Left ventricle myocardium inferior (tissue), 1 donor: ENCODE data around the gene PODNL1. TPM values are rescaled to one million over a fixed set of nuclear protein-coding genes. Genes with fewer than 3 reads are reported as not detected.
A peak's percentile ranks its signal among the peaks of the same experiment; 100 is the strongest.

Source experiments
- DNase-seq: peaks from one replicate; pipeline ENCODE4 v3.0.0-alpha.2; 2020
- H3K27ac ChIP-seq: fragments of 200-600 bp; replicated peaks from 2 replicates; pipeline ENCODE4 v1.8.0; 2021
- H3K27me3 ChIP-seq: fragments of 200-600 bp; 2 replicates; pipeline ENCODE4 v1.8.0; 2021; ENCODE audit warnings: low read depth
- H3K36me3 ChIP-seq: fragments of 200-600 bp; 2 replicates; pipeline ENCODE4 v1.8.0; 2021
- H3K4me1 ChIP-seq: fragments of 200-600 bp; 2 replicates; pipeline ENCODE4 v1.8.0; 2021
- H3K4me3 ChIP-seq: fragments of 200-600 bp; 2 replicates; pipeline ENCODE4 v1.8.0; 2021; ENCODE audit warnings: mild to moderate bottlenecking, moderate library complexity
- H3K9me3 ChIP-seq: fragments of 200-600 bp; replicated peaks from 2 replicates; pipeline ENCODE4 v1.8.0; 2021
- intact Hi-C: fragments of 100-400 bp; cut with micrococcal nuclease; formaldehyde crosslinking; loops from one replicate; pipeline ENCODE4 v1.11.0; 2022
- long read RNA-seq: library from polyadenylated mRNA; unstranded; transcript quantifications from one replicate; pipeline ENCODE4 v2.0.0, GENCODE V29; 2021
- total RNA-seq: library from RNA; stranded (reverse); fragmentation: NEBNext Ultra II Directional; extraction: Animal tissue kit (Norgen Biotek cat#: 25700); gene quantifications from one replicate; pipeline ENCODE4 v1.2.1, GENCODE V29; 2021
- TF ChIP-seq, protein P1 (sequence below): fragments of 200-600 bp; IDR thresholded peaks from 2 replicates; pipeline ENCODE4 v1.8.0; 2021; ENCODE audit warnings: antibody characterized with exemption, mild to moderate bottlenecking, borderline replicate concordance
- donor health status: DM: no; HTN: yes; CAD: no; lungs with severe emphysema.

The PODNL1 gene, protein sequence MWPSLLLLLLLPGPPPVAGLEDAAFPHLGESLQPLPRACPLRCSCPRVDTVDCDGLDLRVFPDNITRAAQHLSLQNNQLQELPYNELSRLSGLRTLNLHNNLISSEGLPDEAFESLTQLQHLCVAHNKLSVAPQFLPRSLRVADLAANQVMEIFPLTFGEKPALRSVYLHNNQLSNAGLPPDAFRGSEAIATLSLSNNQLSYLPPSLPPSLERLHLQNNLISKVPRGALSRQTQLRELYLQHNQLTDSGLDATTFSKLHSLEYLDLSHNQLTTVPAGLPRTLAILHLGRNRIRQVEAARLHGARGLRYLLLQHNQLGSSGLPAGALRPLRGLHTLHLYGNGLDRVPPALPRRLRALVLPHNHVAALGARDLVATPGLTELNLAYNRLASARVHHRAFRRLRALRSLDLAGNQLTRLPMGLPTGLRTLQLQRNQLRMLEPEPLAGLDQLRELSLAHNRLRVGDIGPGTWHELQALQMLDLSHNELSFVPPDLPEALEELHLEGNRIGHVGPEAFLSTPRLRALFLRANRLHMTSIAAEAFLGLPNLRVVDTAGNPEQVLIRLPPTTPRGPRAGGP
- total RNA-seq, result 1.9 TPM
- long read RNA-seq, result 0 reads

DNA sequence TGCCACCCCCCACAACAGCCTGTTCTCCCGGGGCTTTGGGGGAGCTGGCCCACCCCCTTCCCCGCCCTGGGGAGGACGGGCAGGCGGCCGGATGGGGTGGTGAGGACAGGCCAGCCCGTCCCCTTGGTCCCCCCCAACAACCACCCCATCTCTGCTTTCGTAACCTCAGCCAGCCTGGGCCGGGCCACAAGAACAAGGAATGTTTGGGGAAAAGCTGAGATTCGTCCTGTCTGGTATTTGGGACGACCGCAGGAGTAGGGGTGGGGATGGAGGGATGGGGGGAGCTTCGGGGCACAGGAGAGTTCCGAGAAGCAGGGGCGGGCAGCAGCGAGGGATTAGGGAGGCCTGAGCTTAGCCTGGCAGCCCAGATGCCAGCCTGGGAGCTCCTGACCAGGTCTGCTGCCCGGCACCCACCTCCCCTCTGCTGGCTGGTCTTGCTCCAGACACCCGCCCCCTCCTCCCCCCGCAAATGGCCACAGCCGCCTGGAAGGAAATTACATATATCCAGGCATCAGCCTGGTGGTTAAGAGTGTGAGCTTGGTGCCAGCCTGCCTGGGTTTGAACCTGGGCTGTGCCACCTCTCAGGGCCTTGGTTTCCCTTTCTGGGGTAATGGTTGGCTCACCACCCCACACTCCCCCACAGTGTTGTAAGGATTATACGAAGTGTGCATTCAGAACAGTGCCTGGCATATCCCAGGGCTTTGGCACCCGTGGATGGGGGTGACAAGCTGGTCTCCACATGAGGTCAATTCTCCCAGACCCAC, at the start of gene PODNL1:
TSS of gene PODNL1 (minus strand) at position 117 of the 764 bp plus-strand sequence. CDS start 236 bp downstream, outside the sequence.
- no peak for DNase-seq
- H3K9me3 ChIP-seq, result no peaks in the 10 kb centered on the region
- peak within 1 kb of the TSS; percentile 27 for H3K4me3 ChIP-seq
- intact Hi-C loops, result no loop called here
- H3K27ac ChIP-seq, result no peak within 1 kb of the TSS
- no peaks in the 10 kb centered on the region for H3K36me3 ChIP-seq
- peaks cover 7% of the 10 kb centered on the region for H3K4me1 ChIP-seq
- H3K27me3 ChIP-seq, result peaks cover 28% of the 10 kb centered on the region
- TF ChIP-seq, protein P1, sequence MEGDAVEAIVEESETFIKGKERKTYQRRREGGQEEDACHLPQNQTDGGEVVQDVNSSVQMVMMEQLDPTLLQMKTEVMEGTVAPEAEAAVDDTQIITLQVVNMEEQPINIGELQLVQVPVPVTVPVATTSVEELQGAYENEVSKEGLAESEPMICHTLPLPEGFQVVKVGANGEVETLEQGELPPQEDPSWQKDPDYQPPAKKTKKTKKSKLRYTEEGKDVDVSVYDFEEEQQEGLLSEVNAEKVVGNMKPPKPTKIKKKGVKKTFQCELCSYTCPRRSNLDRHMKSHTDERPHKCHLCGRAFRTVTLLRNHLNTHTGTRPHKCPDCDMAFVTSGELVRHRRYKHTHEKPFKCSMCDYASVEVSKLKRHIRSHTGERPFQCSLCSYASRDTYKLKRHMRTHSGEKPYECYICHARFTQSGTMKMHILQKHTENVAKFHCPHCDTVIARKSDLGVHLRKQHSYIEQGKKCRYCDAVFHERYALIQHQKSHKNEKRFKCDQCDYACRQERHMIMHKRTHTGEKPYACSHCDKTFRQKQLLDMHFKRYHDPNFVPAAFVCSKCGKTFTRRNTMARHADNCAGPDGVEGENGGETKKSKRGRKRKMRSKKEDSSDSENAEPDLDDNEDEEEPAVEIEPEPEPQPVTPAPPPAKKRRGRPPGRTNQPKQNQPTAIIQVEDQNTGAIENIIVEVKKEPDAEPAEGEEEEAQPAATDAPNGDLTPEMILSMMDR, result no peak

DNA sequence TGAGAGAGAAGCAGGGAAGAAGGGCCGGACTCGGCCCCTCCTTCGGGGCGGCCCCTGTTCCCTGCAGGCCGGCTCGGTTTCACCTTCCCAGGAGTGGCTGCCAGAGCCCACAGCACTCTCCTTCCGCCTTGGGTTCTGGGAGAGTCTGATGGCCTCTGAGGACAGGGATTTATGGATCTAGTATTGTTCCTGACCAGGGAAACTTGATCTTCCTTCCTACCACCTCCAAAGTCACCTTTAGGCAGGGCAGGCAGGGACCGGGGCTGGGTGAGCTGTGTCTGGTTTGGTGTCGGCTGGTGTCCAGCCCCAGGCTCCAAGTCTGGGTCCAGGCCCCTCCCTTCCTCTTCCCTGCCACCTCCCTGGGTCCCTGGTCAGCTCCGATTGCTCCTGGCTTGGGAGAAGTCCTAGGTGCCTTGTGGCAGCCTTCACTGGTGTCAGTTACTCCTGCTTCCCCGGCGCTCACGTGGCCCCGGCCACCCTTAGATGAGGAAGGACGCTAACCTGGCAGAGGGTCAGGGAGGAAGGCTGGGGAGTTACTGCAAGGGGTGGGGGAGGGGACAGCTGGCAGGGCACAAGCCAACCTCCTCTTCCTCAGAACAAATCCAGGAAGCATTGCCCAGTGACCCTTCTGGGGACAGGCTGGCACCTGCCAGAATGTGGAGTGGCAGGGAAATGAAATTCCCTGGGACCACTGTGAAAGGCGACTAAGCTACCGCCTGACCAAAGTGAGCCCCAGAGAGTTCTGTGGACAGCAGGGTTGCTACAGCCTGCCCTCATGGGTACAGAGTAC, 49.1 kb upstream of the PODNL1 start:
- H3K4me1 ChIP-seq, result peaks cover 33% of the 10 kb centered on the region
- peak overlapping the region; percentile 43 for H3K4me3 ChIP-seq
- H3K9me3 ChIP-seq, result no peaks in the 10 kb centered on the region
- H3K27me3 ChIP-seq, result no peaks in the 10 kb centered on the region
- H3K36me3 ChIP-seq, result peaks cover 25% of the 10 kb centered on the region
- TF ChIP-seq, protein P1, result no peak
- DNase-seq, result peak; percentile 69
- H3K27ac ChIP-seq, result peak overlapping the region; percentile 92
- intact Hi-C loops, result no loop called here

DNA sequence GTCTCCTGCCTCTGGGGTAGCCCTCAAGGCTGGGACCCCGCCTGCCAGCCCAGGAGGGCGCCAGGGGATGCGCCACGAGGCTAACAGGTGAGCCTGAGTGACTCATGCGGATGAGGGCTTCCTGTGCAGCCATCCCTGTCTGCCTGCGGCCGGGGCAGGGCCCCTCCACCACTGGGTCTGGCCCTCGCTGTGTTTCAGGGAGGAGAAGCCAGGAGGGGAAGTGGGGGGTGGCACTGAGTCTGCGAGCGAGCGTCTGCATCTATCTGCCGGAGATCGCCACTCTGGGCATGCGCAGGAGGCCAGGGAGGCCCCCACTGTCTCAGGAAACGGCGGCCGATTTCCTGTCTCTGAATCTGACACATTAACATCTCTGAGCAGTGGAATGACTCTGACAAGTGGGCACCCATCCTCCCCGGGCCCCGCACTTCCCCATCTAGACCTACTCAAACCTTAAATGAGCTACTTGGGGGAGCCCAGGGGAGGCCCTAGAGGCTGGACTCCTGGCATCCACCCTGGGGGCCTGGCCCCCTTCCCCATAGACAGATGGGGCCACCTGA, 48.2 kb upstream of the PODNL1 start:
- Histone ChIP-seq H3K36me3 (peaks cover 21% of the 10 kb centered on the region), H3K9me3 (no peaks in the 10 kb centered on the region), H3K4me1 (peaks cover 33% of the 10 kb centered on the region), H3K4me3 (peak overlapping the region; percentile 43), H3K27me3 (no peaks in the 10 kb centered on the region), H3K27ac (peak overlapping the region; percentile 92)
- intact Hi-C loops, result no loop called here
- TF ChIP-seq, protein P1, result no peak
- DNase-seq, result peak; percentile 85

DNA sequence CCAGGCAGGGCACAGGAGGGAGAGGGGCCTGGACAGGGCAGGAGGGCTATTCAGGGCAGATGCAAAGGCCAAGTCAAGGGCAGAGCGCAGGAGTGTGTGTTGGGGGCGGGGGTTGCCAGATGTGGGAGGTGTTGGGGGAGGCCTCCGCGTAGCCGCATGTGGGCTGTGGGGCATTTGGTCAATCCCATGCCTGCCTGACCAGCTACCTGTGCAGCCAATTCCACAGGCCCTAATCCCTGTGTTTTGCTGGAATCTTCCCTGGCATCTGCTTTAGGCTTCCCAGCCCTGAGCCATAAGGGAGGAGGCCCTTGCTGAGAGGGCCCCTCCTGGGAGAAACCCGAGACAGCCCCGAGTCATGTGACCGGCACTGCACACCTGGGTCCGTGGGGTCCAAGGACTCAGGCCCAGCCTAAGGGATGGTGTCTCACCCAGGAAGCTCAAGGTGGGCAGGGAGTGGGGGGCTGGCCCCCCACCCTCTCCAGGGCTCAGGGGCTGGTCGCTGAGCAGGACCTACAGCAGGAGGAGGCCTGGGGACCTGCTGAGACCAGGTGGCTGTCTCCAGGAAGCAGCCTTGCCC, 47.6 kb upstream of the PODNL1 start:
- Histone ChIP-seq H3K9me3 (no peaks in the 10 kb centered on the region), H3K27ac (peak overlapping the region; percentile 92), H3K27me3 (no peaks in the 10 kb centered on the region), H3K4me1 (peaks cover 33% of the 10 kb centered on the region), H3K36me3 (peaks cover 15% of the 10 kb centered on the region), H3K4me3 (peak overlapping the region; percentile 43)
- TF ChIP-seq, protein P1, result no peak
- no peak for DNase-seq
- intact Hi-C loops, result no loop called here
